Endothelial cell of umbilical vein (primary cell): Measurements from ENCODE around the gene SLC35G1. TPM values are rescaled to one million over a fixed set of nuclear protein-coding genes. Genes with fewer than 3 reads are reported as not detected.

ENCODE experiments used
- BruUV-seq: library from RNA; stranded (reverse); fragments of 400-500 nt; replicated peaks from 2 replicates; lab custom pipeline; 2021; lab: Mats Ljungman, UMichigan
- CTCF ChIA-PET: fragments of 300-600, 350-600 bp; sonication (Branson Sonifier 250); formaldehyde crosslinking; loops from one replicate; lab custom pipeline; 2021; ENCODE audit warnings: antibody characterized with exemption, inconsistent platforms; lab: Charles Lee
- POLR2A ChIA-PET: fragments of 300-600, 350-600 bp; sonication (Branson Sonifier 250); formaldehyde crosslinking; loops from one replicate; lab custom pipeline; 2021; ENCODE audit warnings: antibody characterized with exemption, inconsistent platforms; lab: Charles Lee
- DNase-seq: peaks from one replicate; pipeline ENCODE4 v3.0.0-alpha.2; 2011; ENCODE audit warnings: low read depth, low spot score
- FAIRE-seq: peaks from 2 replicates; lab custom pipeline; 2011; peaks lifted over from hg19 to GRCh38; lab: Jason Lieb, UNC
- H2AFZ ChIP-seq: 2 replicates; pipeline ENCODE4 v1.6.0; 2012; ENCODE audit warnings: low read depth, low read length, control low read depth, inconsistent platforms
- H3K27ac ChIP-seq: 2 replicates; pipeline ENCODE4 v1.5.1; 2011; ENCODE audit warnings: low read depth, mild to moderate bottlenecking, control low read depth, low read length, moderate library complexity; ENCODE audit not compliant: insufficient read depth
- H3K27me3 ChIP-seq, 2 experiments: 2 replicates each; pipeline versions ENCODE4 v1.6.0 to v1.6.1; 2011; ENCODE audit warnings: low read length in 2 of 2, mixed read lengths in 1 of 2; ENCODE audit not compliant: control insufficient read depth in 2 of 2, insufficient read depth in 2 of 2
- H3K36me3 ChIP-seq, 2 experiments: 2 replicates in 1 of 2; 3 replicates in 1 of 2; pipeline ENCODE4 v1.5.1; 2011; ENCODE audit warnings: low read length in 2 of 2, mild to moderate bottlenecking in 1 of 2, moderate library complexity in 1 of 2; ENCODE audit not compliant: control insufficient read depth in 2 of 2, insufficient read depth in 2 of 2; ENCODE audit errors: extremely low read depth in 1 of 2
- H3K4me1 ChIP-seq: 3 replicates; pipeline ENCODE4 v1.5.1; 2011; ENCODE audit warnings: mild to moderate bottlenecking, low read length; ENCODE audit not compliant: control insufficient read depth, insufficient read depth; ENCODE audit errors: extremely low read depth
- H3K4me2 ChIP-seq: 2 replicates; pipeline ENCODE4 v1.6.1; 2011; ENCODE audit warnings: low read length, control low read depth, mixed read lengths; ENCODE audit not compliant: insufficient read depth
- H3K4me3 ChIP-seq, 3 experiments: fragments of 200-600 bp in 1 of 3; sonication (generic), shearing (Covaris generic) in 1 of 3; replicated peaks in 1 of 3; 2 replicates each; pipeline ENCODE4 v1.5.1; 2011 to 2016; ENCODE audit warnings: control low read depth in 3 of 3, low read length in 3 of 3, mild to moderate bottlenecking in 2 of 3, inconsistent platforms in 1 of 3, low read depth in 1 of 3, moderate library complexity in 1 of 3; ENCODE audit not compliant: insufficient read depth in 1 of 3
- H3K79me2 ChIP-seq: 2 replicates; pipeline ENCODE4 v1.6.0; 2012; ENCODE audit warnings: low read length, inconsistent platforms; ENCODE audit not compliant: control insufficient read depth, insufficient read depth
- H3K9ac ChIP-seq: replicated peaks from 2 replicates; pipeline ENCODE3; 2011; ENCODE audit warnings: low read length, control low read depth; ENCODE audit not compliant: insufficient read depth; ENCODE audit errors: extremely low read depth
- H3K9me1 ChIP-seq: replicated peaks from 3 replicates; pipeline ENCODE4 v1.6.0; 2011; ENCODE audit warnings: mild to moderate bottlenecking, low read length; ENCODE audit not compliant: control insufficient read depth, insufficient read depth; ENCODE audit errors: extremely low read depth
- H3K9me3 ChIP-seq: replicated peaks from 2 replicates; pipeline ENCODE4 v1.5.1; 2012; ENCODE audit warnings: low read length, inconsistent platforms; ENCODE audit not compliant: control insufficient read depth, insufficient read depth
- H4K20me1 ChIP-seq: replicated peaks from 2 replicates; pipeline ENCODE3; 2011; ENCODE audit warnings: mild to moderate bottlenecking, low read length; ENCODE audit not compliant: control insufficient read depth, insufficient read depth; ENCODE audit errors: extremely low read depth
- EZH2 ChIP-seq: IDR thresholded peaks from 2 replicates; pipeline ENCODE4 v1.6.1; 2012; ENCODE audit warnings: borderline replicate concordance, low read depth, mild to moderate bottlenecking, moderate library complexity, low read length, inconsistent platforms; ENCODE audit not compliant: severe bottlenecking
- FOS ChIP-seq: IDR thresholded peaks from 2 replicates; pipeline ENCODE4 v1.6.1; 2011; ENCODE audit warnings: mild to moderate bottlenecking, low read length, moderate library complexity, borderline replicate concordance; ENCODE audit not compliant: insufficient read depth
- GATA2 ChIP-seq: IDR thresholded peaks from 2 replicates; pipeline ENCODE4 v1.7.0; 2011; ENCODE audit warnings: low read depth, mild to moderate bottlenecking, moderate library complexity, mixed read lengths, low read length; ENCODE audit not compliant: insufficient read length, insufficient read depth
- JUN ChIP-seq: IDR thresholded peaks from 2 replicates; pipeline ENCODE4 v1.6.1; 2011; ENCODE audit warnings: borderline replicate concordance, low read depth; ENCODE audit not compliant: insufficient read length, insufficient read depth
- MYC ChIP-seq: IDR thresholded peaks from one replicate; pipeline ENCODE4 v1.6.1; 2011; ENCODE audit warnings: mild to moderate bottlenecking, low read depth, low read length
- POLR2A ChIP-seq: IDR thresholded peaks from 2 replicates; pipeline ENCODE4 v1.6.1; 2012; ENCODE audit warnings: low read depth, mild to moderate bottlenecking, control low read depth, low read length
- POLR2AphosphoS5 ChIP-seq: IDR thresholded peaks from 2 replicates; pipeline ENCODE4 v1.6.1; 2012; ENCODE audit warnings: low read depth, mild to moderate bottlenecking, control low read depth, low read length, moderate library complexity; ENCODE audit not compliant: insufficient read depth
- dilution Hi-C: fragments of 300-500 bp; cut with MboI; formaldehyde crosslinking; loops from one replicate; pipeline ENCODE4 v1.15.0; 2019; ENCODE audit warnings: low sequenced_read_pairs; ENCODE audit not compliant: extremely low pct_ligation_motif_present
- intact Hi-C: fragments of 100-400 bp; cut with micrococcal nuclease; formaldehyde crosslinking; loops from one replicate; pipeline ENCODE4 v1.10.0; 2022
- polyA plus RNA-seq, 4 experiments: library from polyadenylated mRNA; depleted of rRNA in 3 of 4; stranded (reverse) in 3 of 4; unstranded in 1 of 4; fragments of >200 nt; gene quantifications; 2 replicates each; pipeline versions ENCODE4 v1.2.1 to v1.2.3, GENCODE V29; 2011 to 2012; ENCODE audit warnings: missing spikeins in 1 of 4
- total RNA-seq: library from RNA; stranded (reverse); gene quantifications from 2 replicates; pipeline ENCODE4 v1.2.3, GENCODE V29; 2021
- TF ChIP-seq, protein P1 (sequence below): IDR thresholded peaks from 2 replicates; pipeline ENCODE4 v1.6.1; 2011; ENCODE audit not compliant: insufficient read depth, insufficient read length
- TF ChIP-seq, protein P2 (sequence below), 2 donors: IDR thresholded peaks; 1 replicate in 1 of 2; 2 replicates in 1 of 2; pipeline ENCODE4 v1.5.1; 2011; ENCODE audit warnings: low read length in 2 of 2, mild to moderate bottlenecking in 2 of 2, moderate library complexity in 2 of 2, control low read depth in 1 of 2, inconsistent platforms in 1 of 2, low read depth in 1 of 2; ENCODE audit not compliant: insufficient read depth in 1 of 2; ENCODE audit errors: extremely low read depth in 1 of 2

Gene SLC35G1
- total and polyA plus RNA-seq, 2 donors (not counting 3 experiments of a cell fraction or from before 2014, with no cell fraction given) = 2.5 to 4.1 TPM

DNA sequence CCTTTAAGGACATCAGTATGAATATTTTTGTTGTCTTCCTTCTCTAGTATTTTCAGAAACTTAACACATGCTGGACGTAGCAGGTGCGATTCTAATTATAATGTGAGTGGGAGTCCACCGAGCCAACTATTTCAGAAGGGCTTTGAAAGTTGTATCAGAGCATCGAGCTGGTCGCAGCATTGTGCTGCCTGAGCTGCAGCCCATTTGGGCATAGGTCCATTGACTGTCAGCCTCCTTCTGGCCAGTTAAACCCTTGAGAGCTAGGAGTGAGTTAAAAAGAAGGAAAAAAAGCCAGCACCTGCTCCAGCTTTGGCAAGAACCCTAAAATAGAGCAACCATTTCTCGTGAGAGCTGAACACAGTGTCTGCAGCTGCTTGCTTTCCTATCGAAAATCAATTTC, 47.8 kb downstream of the SLC35G1 start:
- no peak for DNase-seq
- Histone ChIP-seq H3K9me3 (no peaks in the 10 kb centered on the region), H3K9ac (no peak overlapping the region), H3K79me2 (no peaks in the 10 kb centered on the region), H2AFZ (no peak overlapping the region), H3K4me1 (no peaks in the 10 kb centered on the region), H3K27me3 (no peaks in the 10 kb centered on the region), H3K4me3 (no peak overlapping the region), H3K36me3 (no peaks in the 10 kb centered on the region), H4K20me1 (no peaks in the 10 kb centered on the region), H3K4me2 (no peak overlapping the region), H3K9me1 (no peaks in the 10 kb centered on the region), H3K27ac (no peak overlapping the region)
- BruUV-seq = no TSS peak
- dilution Hi-C loops = no loop called here
- FAIRE-seq = no peak
- intact Hi-C loops = no loop called here
- POLR2A ChIA-PET = no interaction called here
- CTCF ChIA-PET = no interaction called here
- TF ChIP-seq POLR2A = no peak
- no peak for TF ChIP-seq MYC
- TF ChIP-seq GATA2 = no peak
- TF ChIP-seq, protein P1, sequence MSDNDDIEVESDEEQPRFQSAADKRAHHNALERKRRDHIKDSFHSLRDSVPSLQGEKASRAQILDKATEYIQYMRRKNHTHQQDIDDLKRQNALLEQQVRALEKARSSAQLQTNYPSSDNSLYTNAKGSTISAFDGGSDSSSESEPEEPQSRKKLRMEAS = no peak
- TF ChIP-seq POLR2AphosphoS5 = no peak
- TF ChIP-seq FOS = no peak
- TF ChIP-seq EZH2 = no peak
- TF ChIP-seq JUN = no peak
- TF ChIP-seq, protein P2, sequence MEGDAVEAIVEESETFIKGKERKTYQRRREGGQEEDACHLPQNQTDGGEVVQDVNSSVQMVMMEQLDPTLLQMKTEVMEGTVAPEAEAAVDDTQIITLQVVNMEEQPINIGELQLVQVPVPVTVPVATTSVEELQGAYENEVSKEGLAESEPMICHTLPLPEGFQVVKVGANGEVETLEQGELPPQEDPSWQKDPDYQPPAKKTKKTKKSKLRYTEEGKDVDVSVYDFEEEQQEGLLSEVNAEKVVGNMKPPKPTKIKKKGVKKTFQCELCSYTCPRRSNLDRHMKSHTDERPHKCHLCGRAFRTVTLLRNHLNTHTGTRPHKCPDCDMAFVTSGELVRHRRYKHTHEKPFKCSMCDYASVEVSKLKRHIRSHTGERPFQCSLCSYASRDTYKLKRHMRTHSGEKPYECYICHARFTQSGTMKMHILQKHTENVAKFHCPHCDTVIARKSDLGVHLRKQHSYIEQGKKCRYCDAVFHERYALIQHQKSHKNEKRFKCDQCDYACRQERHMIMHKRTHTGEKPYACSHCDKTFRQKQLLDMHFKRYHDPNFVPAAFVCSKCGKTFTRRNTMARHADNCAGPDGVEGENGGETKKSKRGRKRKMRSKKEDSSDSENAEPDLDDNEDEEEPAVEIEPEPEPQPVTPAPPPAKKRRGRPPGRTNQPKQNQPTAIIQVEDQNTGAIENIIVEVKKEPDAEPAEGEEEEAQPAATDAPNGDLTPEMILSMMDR (IDR thresholded peaks at IDR 0.05; ENCODE audit: extremely low read depth in 1 of 2, insufficient read depth in 1 of 2, low read depth in 1 of 2, low read length in 2 of 2) = no peak
